ENCODE measurements around the gene C1orf21.

Gene C1orf21

GRCh38 chr1:184629266-184629665 is 242.4 kb downstream of the C1orf21 start:
- no peak for DNase-seq (ENCODE audit: insufficient read length)
- TF ChIP-seq POLR2AphosphoS5 (IDR thresholded peaks at IDR 0.05; ENCODE audit: low read depth, low read length), result no peak
- no peak for TF ChIP-seq TAF1 (IDR thresholded peaks at IDR 0.05; ENCODE audit: borderline replicate concordance, low read depth, low read length)
- TF ChIP-seq POLR2A (IDR thresholded peaks at IDR 0.05; ENCODE audit: low read depth, low read length), result no peak

GRCh38 chr1:184630679-184631060 is 243.8 kb downstream of the C1orf21 start:
- FAIRE-seq (no peak), DNase-seq (ENCODE audit: insufficient read length) (no peak)
- no peak for TF ChIP-seq POLR2A (IDR thresholded peaks at IDR 0.05; ENCODE audit: low read depth, low read length)
- TF ChIP-seq TAF1 (IDR thresholded peaks at IDR 0.05; ENCODE audit: borderline replicate concordance, low read depth, low read length), result no peak
- no peak for TF ChIP-seq POLR2AphosphoS5 (IDR thresholded peaks at IDR 0.05; ENCODE audit: low read depth, low read length)

More at GRCh38 chr1:184629266-184629665, 242.4 kb downstream of the C1orf21 start:
- FAIRE-seq, result no peak

GRCh38 chr1:184632415-184633175 is 245.8 kb downstream of the C1orf21 start:
- DNase-seq (ENCODE audit: insufficient read length) (no peak), FAIRE-seq (no peak)
- TF ChIP-seq POLR2AphosphoS5 (IDR thresholded peaks at IDR 0.05; ENCODE audit: low read depth, low read length), result no peak
- no peak for TF ChIP-seq TAF1 (IDR thresholded peaks at IDR 0.05; ENCODE audit: borderline replicate concordance, low read depth, low read length)
- no peak for TF ChIP-seq POLR2A (IDR thresholded peaks at IDR 0.05; ENCODE audit: low read depth, low read length)

- TF ChIP-seq POLR2AphosphoS5 (IDR thresholded peaks at IDR 0.05; ENCODE audit: low read depth, low read length), result no peak
- no peak for TF ChIP-seq POLR2A (IDR thresholded peaks at IDR 0.05; ENCODE audit: low read depth, low read length)
- no peak for TF ChIP-seq TAF1 (IDR thresholded peaks at IDR 0.05; ENCODE audit: borderline replicate concordance, low read depth, low read length)
- DNase-seq (ENCODE audit: insufficient read length) (no peak), FAIRE-seq (no peak)
Observed at GRCh38 chr1:184633785-184634184, 247.0 kb downstream of the C1orf21 start.

- no peak for TF ChIP-seq POLR2AphosphoS5 (IDR thresholded peaks at IDR 0.05; ENCODE audit: low read depth, low read length)
- TF ChIP-seq POLR2A (IDR thresholded peaks at IDR 0.05; ENCODE audit: low read depth, low read length), result no peak
- no peak for TF ChIP-seq TAF1 (IDR thresholded peaks at IDR 0.05; ENCODE audit: borderline replicate concordance, low read depth, low read length)
- DNase-seq (ENCODE audit: insufficient read length) (no peak), FAIRE-seq (no peak)
Observed at GRCh38 chr1:184634296-184634695, 247.5 kb downstream of the C1orf21 start.

GRCh38 chr1:184635347-184635979 is 248.6 kb downstream of the C1orf21 start:
- TF ChIP-seq POLR2A (IDR thresholded peaks at IDR 0.05; ENCODE audit: low read depth, low read length) (no peak), POLR2AphosphoS5 (IDR thresholded peaks at IDR 0.05; ENCODE audit: low read depth, low read length) (no peak), TAF1 (IDR thresholded peaks at IDR 0.05; ENCODE audit: borderline replicate concordance, low read depth, low read length) (no peak)
- no peak for FAIRE-seq
- DNase-seq (ENCODE audit: insufficient read length), result no peak

- TF ChIP-seq TAF1 (IDR thresholded peaks at IDR 0.05; ENCODE audit: borderline replicate concordance, low read depth, low read length) (no peak), POLR2A (IDR thresholded peaks at IDR 0.05; ENCODE audit: low read depth, low read length) (no peak), POLR2AphosphoS5 (IDR thresholded peaks at IDR 0.05; ENCODE audit: low read depth, low read length) (no peak)
- DNase-seq (ENCODE audit: insufficient read length) (no peak), FAIRE-seq (no peak)
Observed at GRCh38 chr1:184635980-184636431, 249.2 kb downstream of the C1orf21 start.

GRCh38 chr1:184637664-184638240 is 250.9 kb downstream of the C1orf21 start:
- no peak for DNase-seq (ENCODE audit: insufficient read length)
- FAIRE-seq, result no peak
- TF ChIP-seq TAF1 (IDR thresholded peaks at IDR 0.05; ENCODE audit: borderline replicate concordance, low read depth, low read length), result no peak
- TF ChIP-seq POLR2AphosphoS5 (IDR thresholded peaks at IDR 0.05; ENCODE audit: low read depth, low read length), result no peak
- TF ChIP-seq POLR2A (IDR thresholded peaks at IDR 0.05; ENCODE audit: low read depth, low read length), result no peak

GRCh38 chr1:184639205-184639604 is 252.4 kb downstream of the C1orf21 start:
- TF ChIP-seq TAF1 (IDR thresholded peaks at IDR 0.05; ENCODE audit: borderline replicate concordance, low read depth, low read length) (no peak), POLR2A (IDR thresholded peaks at IDR 0.05; ENCODE audit: low read depth, low read length) (no peak), POLR2AphosphoS5 (IDR thresholded peaks at IDR 0.05; ENCODE audit: low read depth, low read length) (no peak)
- no peak for DNase-seq (ENCODE audit: insufficient read length)
- FAIRE-seq, result no peak

- no peak for FAIRE-seq
- no peak for TF ChIP-seq POLR2AphosphoS5 (IDR thresholded peaks at IDR 0.05; ENCODE audit: low read depth, low read length)
- DNase-seq (ENCODE audit: insufficient read length), result no peak
Observed at GRCh38 chr1:184640505-184640904, 253.7 kb downstream of the C1orf21 start.

GRCh38 chr1:184641894-184642293 is 255.1 kb downstream of the C1orf21 start:
- TF ChIP-seq POLR2AphosphoS5 (IDR thresholded peaks at IDR 0.05; ENCODE audit: low read depth, low read length) (no peak), TAF1 (IDR thresholded peaks at IDR 0.05; ENCODE audit: borderline replicate concordance, low read depth, low read length) (no peak)
- FAIRE-seq (no peak), DNase-seq (ENCODE audit: insufficient read length) (no peak)

GRCh38 chr1:184643661-184644060 is 256.8 kb downstream of the C1orf21 start:
- no peak for FAIRE-seq
- no peak for TF ChIP-seq POLR2AphosphoS5 (IDR thresholded peaks at IDR 0.05; ENCODE audit: low read depth, low read length)
- no peak for TF ChIP-seq TAF1 (IDR thresholded peaks at IDR 0.05; ENCODE audit: borderline replicate concordance, low read depth, low read length)
- no peak for TF ChIP-seq POLR2A (IDR thresholded peaks at IDR 0.05; ENCODE audit: low read depth, low read length)
- no peak for DNase-seq (ENCODE audit: insufficient read length)
